ENCODE data around the gene CHMP2A.

The CHMP2A gene

GRCh38 chr19:58531034-58531840 is 23.7 kb downstream of the CHMP2A start:
- ChIA-PET POLR2A (interaction anchor here (1.1 to 1.3 kb wide), 2 partner anchors 12 to 13 kb away, joined by 3 to 5 read pairs; partner anchors contain the start of genes TRIM28 and ZBTB45), CTCF (interaction anchor here (0.9 to 1.4 kb wide), 2 partner anchors 11 to 12 kb away, joined by 6 to 9 read pairs; partner anchors contain the start of genes TRIM28 and ZBTB45)
- TF ChIP-seq ZNF510 (tag by site-specific recombination; IDR thresholded peaks at IDR 0.05; ENCODE audit: insufficient replicate concordance) (no peak), ZNF488 (tag by site-specific recombination; IDR thresholded peaks at IDR 0.05) (no peak), TSHZ1 (tag by site-specific recombination; IDR thresholded peaks at IDR 0.05; ENCODE audit: borderline replicate concordance) (no peak), ZSCAN18 (tag by site-specific recombination; IDR thresholded peaks at IDR 0.05) (no peak), ZSCAN5A (tag by site-specific recombination; IDR thresholded peaks at IDR 0.05) (no peak), ZBTB7A (tag by site-specific recombination; IDR thresholded peaks at IDR 0.05; ENCODE audit: low read depth) (no peak), ZBTB21 (tag by site-specific recombination; IDR thresholded peaks at IDR 0.05) (no peak), GLI2 (tag by site-specific recombination; IDR thresholded peaks at IDR 0.05; ENCODE audit: borderline replicate concordance, low read depth) (no peak), ZNF514 (tag by site-specific recombination; IDR thresholded peaks at IDR 0.05) (no peak), SP7 (tag by site-specific recombination; IDR thresholded peaks at IDR 0.05) (no peak), ZBTB6 (tag by site-specific recombination; IDR thresholded peaks at IDR 0.05) (no peak), ZNF555 (tag by site-specific recombination; conservative IDR thresholded peaks at IDR 0.05) (no peak), ZNF544 (tag by site-specific recombination; IDR thresholded peaks at IDR 0.05) (no peak), ZNF473 (tag by site-specific recombination; IDR thresholded peaks at IDR 0.05) (no peak), ZNF530 (tag by site-specific recombination; IDR thresholded peaks at IDR 0.05; ENCODE audit: low read depth) (no peak)

More at GRCh38 chr19:58531034-58531840, 23.7 kb downstream of the CHMP2A start:
- Histone ChIP-seq H3K36me3 (ENCODE audit: control insufficient read depth in 2 of 2, insufficient read depth in 1 of 2, low read length in 2 of 2) (no peaks in the 10 kb centered on the region), H3K9me3 (ENCODE audit: control insufficient read depth, insufficient read depth, low read depth, low read length) (no peaks in the 10 kb centered on the region), H3K4me1 (ENCODE audit: control insufficient read depth, insufficient read depth, low read length) (no peaks in the 10 kb centered on the region), H3K4me3 (ENCODE audit: low read depth, low read length) (no peak overlapping the region), H3K27ac (ENCODE audit: extremely low read depth, low read depth, low read length) (no peak overlapping the region)
